SU-DHL-6 (cell line): Measurements from ENCODE around the gene SERBP1.

Experiments used
- EZH2phosphoT487 ChIP-seq: fragments of 200-600 bp; sonication (generic), shearing (Covaris generic); conservative IDR thresholded peaks from 2 replicates; pipeline ENCODE4 v1.6.1; 2018; ENCODE audit warnings: mild to moderate bottlenecking, antibody characterized with exemption, low read length, moderate library complexity, mixed read lengths
- TF ChIP-seq, protein P1 (sequence below): fragments of 200-600 bp; sonication (generic); IDR thresholded peaks from one replicate; pipeline ENCODE4 v1.5.1; 2017; ENCODE audit warnings: antibody characterized with exemption, mild to moderate bottlenecking, low read length, moderate library complexity; ENCODE audit not compliant: insufficient read depth, poor library complexity, severe bottlenecking

DNA sequence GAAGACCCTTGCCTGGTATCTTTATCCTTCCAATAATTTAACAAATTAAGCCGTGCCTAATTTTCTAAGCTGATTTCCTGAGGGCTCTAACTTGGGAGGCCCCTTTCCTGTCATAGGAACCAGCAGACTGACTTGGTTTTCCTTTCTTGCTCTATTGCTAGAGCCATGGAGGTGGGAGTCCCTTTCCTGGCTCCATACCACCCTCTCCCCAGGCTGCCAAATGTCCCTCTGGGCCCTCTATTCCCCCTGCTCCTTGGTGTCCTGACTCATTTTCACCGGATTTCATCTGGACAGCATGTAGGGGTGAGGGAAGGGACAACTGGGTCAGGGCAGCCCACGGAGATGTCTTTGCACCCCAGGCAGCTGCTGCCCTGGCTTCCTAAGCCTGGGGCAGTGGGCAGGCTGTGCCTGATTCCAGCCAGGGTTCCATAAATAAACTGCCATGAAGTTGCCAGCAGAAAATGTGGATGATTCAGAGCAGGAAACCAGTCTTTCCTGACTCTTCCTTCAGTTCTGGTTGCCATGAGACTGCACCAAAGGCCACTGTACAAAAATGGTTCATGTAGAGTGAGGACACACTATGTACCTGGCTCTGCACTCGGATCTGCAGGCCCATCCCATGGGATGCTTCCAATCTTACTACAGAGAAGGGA, 38.0 kb upstream of the SERBP1 start:
- TF ChIP-seq, protein P1, sequence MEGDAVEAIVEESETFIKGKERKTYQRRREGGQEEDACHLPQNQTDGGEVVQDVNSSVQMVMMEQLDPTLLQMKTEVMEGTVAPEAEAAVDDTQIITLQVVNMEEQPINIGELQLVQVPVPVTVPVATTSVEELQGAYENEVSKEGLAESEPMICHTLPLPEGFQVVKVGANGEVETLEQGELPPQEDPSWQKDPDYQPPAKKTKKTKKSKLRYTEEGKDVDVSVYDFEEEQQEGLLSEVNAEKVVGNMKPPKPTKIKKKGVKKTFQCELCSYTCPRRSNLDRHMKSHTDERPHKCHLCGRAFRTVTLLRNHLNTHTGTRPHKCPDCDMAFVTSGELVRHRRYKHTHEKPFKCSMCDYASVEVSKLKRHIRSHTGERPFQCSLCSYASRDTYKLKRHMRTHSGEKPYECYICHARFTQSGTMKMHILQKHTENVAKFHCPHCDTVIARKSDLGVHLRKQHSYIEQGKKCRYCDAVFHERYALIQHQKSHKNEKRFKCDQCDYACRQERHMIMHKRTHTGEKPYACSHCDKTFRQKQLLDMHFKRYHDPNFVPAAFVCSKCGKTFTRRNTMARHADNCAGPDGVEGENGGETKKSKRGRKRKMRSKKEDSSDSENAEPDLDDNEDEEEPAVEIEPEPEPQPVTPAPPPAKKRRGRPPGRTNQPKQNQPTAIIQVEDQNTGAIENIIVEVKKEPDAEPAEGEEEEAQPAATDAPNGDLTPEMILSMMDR: no peak
- TF ChIP-seq EZH2phosphoT487: no peak
